Measurements from ENCODE around the gene XCL1.

XCL1 gene

DNA sequence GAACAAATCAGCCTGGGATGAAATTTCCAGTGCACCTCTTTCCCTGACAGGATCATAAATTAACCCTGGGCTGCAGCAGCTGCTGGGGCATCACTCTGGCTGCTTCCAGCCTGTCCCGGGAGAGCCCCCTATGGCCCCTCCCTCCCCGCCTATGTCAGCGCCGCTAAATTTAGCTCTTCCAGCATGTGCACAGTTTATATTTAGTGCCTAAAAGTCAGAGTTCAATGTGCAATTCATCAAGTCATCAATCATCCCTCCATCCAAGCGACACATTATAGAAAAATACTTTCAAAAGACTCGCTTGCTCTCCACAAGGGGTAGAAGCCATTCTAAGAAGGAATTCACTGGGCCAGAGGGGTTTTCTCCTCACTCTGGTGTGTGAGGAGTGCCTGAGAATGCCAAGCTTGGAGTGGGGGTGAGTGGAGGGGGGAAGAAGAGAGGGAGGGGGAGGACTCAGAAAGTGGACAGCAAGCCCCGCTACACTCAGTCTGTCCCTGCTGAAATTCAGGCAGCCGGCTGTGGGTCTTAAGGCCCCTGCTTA lies 37.4 kb downstream of the XCL1 start:
- Mint-ChIP-seq H3K27me3 (peaks cover 9% of the 10 kb centered on the region), H3K4me1 (no peaks in the 10 kb centered on the region), H3K4me3 (no peak overlapping the region), H3K9me3 (no peaks in the 10 kb centered on the region), H3K27ac (ENCODE audit: low read depth) (no peak overlapping the region), H3K36me3 (ENCODE audit: insufficient read depth) (no peaks in the 10 kb centered on the region)
- ATAC-seq (replicated peaks; ENCODE audit: extremely low read depth, poor library complexity, severe bottlenecking): no peak
- DNase-seq (ENCODE audit: low spot score in 2 of 2): no peak

- H3K27ac Mint-ChIP-seq (ENCODE audit: low read depth): no peak overlapping the region
- no peaks in the 10 kb centered on the region for H3K36me3 Mint-ChIP-seq (ENCODE audit: insufficient read depth)
- no peak for ATAC-seq (replicated peaks; ENCODE audit: extremely low read depth, poor library complexity, severe bottlenecking)
- H3K4me1 Mint-ChIP-seq: no peaks in the 10 kb centered on the region
- H3K4me3 Mint-ChIP-seq: no peak overlapping the region
- H3K9me3 Mint-ChIP-seq: no peaks in the 10 kb centered on the region
- no peak for DNase-seq (ENCODE audit: low spot score in 2 of 2)
- H3K27me3 Mint-ChIP-seq: peaks cover 4% of the 10 kb centered on the region
Measured at GRCh38 chr1:168614235-168614634, 37.8 kb downstream of the XCL1 start.

- DNase-seq (ENCODE audit: low spot score in 2 of 2) (no peak), ATAC-seq (replicated peaks; ENCODE audit: extremely low read depth, poor library complexity, severe bottlenecking) (no peak)
- no peaks in the 10 kb centered on the region for H3K9me3 Mint-ChIP-seq
- no peaks in the 10 kb centered on the region for H3K4me1 Mint-ChIP-seq
- H3K27me3 Mint-ChIP-seq: no peaks in the 10 kb centered on the region
- no peak overlapping the region for H3K27ac Mint-ChIP-seq (ENCODE audit: low read depth)
- H3K36me3 Mint-ChIP-seq (ENCODE audit: insufficient read depth): no peaks in the 10 kb centered on the region
- no peak overlapping the region for H3K4me3 Mint-ChIP-seq
Measured at GRCh38 chr1:168615965-168616364, 39.6 kb downstream of the XCL1 start.

DNA sequence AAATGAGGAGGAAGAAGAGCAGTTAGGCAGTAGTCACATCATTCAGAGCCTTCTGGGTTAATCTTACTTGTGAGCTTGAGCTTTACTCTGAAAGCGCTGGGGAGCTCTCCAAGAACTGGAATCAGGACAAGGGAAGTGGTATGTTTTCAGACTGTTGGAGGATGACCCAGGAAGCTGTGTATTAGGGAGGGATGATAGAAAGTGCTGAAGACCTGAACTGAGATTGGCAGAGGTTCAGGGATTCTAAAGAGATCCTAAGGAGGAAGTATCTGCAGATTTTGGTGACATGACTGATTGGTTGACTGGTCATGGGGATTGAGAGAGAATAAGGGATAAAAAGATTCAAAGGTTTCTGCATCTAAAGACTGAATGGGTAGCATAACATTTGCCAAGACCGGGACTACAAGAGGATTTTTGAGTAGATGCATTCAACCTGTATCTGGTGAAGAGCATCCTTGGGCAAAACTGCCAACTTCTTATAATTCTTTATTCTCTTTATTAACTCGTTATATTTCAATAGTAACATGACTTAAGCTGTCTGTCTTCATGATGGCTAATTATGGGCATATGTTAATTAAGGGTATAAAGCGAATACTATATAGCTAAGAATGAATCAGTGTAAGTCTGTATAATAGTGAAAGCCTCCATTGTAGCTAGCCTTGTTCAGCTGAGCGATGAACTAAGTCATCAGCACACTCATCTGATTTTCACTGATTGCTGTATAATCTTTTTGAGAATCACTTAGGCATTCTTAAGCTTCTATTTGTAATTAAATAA lies 41.8 kb downstream of the XCL1 start:
- ATAC-seq (replicated peaks; ENCODE audit: extremely low read depth, poor library complexity, severe bottlenecking): no peak
- no peaks in the 10 kb centered on the region for H3K4me1 Mint-ChIP-seq
- no peak for DNase-seq (ENCODE audit: low spot score in 2 of 2)
- no peak overlapping the region for H3K4me3 Mint-ChIP-seq
- no peaks in the 10 kb centered on the region for H3K9me3 Mint-ChIP-seq
- no peaks in the 10 kb centered on the region for H3K36me3 Mint-ChIP-seq (ENCODE audit: insufficient read depth)
- H3K27me3 Mint-ChIP-seq: no peaks in the 10 kb centered on the region
- H3K27ac Mint-ChIP-seq (ENCODE audit: low read depth): no peak overlapping the region

GRCh38 chr1:168618886-168619285 lies 42.5 kb downstream of the XCL1 start:
- no peak overlapping the region for H3K27ac Mint-ChIP-seq (ENCODE audit: low read depth)
- no peaks in the 10 kb centered on the region for H3K27me3 Mint-ChIP-seq
- ATAC-seq (replicated peaks; ENCODE audit: extremely low read depth, poor library complexity, severe bottlenecking) (no peak), DNase-seq (ENCODE audit: low spot score in 2 of 2) (no peak)
- H3K9me3 Mint-ChIP-seq: no peaks in the 10 kb centered on the region
- H3K4me3 Mint-ChIP-seq: no peak overlapping the region
- no peaks in the 10 kb centered on the region for H3K36me3 Mint-ChIP-seq (ENCODE audit: insufficient read depth)
- no peaks in the 10 kb centered on the region for H3K4me1 Mint-ChIP-seq

DNA sequence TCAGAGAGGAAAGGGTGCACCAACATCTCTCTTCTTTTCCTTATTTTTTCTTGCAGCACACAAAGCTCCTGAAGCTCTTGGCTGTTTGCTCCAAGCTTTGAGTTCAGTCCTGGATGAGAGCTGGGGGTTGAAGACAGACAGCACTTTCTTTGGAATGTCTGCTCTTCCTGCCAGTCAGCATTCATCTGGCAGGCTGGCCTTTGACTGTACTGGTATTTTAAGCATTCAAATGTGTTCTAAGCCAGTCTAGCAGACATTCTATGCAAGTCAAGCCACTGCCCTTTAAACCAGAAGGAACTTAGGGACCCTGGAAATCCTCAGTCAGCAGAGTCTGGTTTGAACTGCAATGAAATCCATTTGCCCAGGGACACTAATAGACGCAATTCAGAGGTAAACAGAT lies 45.0 kb downstream of the XCL1 start:
- H3K27ac Mint-ChIP-seq (ENCODE audit: low read depth): no peak overlapping the region
- H3K27me3 Mint-ChIP-seq: peaks cover 10% of the 10 kb centered on the region
- ATAC-seq (replicated peaks; ENCODE audit: extremely low read depth, poor library complexity, severe bottlenecking) (no peak), DNase-seq (ENCODE audit: low spot score in 2 of 2) (no peak)
- no peaks in the 10 kb centered on the region for H3K9me3 Mint-ChIP-seq
- H3K36me3 Mint-ChIP-seq (ENCODE audit: insufficient read depth): no peaks in the 10 kb centered on the region
- H3K4me1 Mint-ChIP-seq: no peaks in the 10 kb centered on the region
- H3K4me3 Mint-ChIP-seq: no peak overlapping the region

GRCh38 chr1:168623003-168623828 lies 46.8 kb downstream of the XCL1 start:
- H3K27me3 Mint-ChIP-seq: peaks cover 10% of the 10 kb centered on the region
- H3K36me3 Mint-ChIP-seq (ENCODE audit: insufficient read depth): no peaks in the 10 kb centered on the region
- no peaks in the 10 kb centered on the region for H3K9me3 Mint-ChIP-seq
- DNase-seq (ENCODE audit: low spot score in 2 of 2) (no peak), ATAC-seq (replicated peaks; ENCODE audit: extremely low read depth, poor library complexity, severe bottlenecking) (no peak)
- H3K4me3 Mint-ChIP-seq: no peak overlapping the region
- no peaks in the 10 kb centered on the region for H3K4me1 Mint-ChIP-seq
- H3K27ac Mint-ChIP-seq (ENCODE audit: low read depth): no peak overlapping the region

DNA sequence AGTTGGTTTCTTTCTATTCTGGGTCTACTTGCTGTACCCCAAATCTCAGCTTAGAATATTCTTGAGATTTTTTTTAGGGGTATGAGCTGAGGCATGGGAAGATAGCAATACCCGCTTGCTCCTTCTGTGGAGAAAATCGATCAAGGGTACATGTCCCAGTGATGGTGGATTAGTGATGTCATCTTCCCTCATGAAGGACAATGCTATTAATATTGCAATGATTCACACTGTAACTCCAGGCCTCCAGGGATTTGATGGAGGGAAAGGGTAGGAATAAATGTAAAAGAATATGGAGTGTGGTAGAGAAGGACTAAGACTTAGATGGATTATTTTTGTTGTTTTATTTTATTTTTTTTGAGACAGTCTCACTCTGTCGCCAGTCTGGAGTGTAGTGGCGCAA lies 47.4 kb downstream of the XCL1 start:
- Mint-ChIP-seq H3K27ac (ENCODE audit: low read depth) (no peak overlapping the region), H3K4me3 (no peak overlapping the region), H3K27me3 (peaks cover 10% of the 10 kb centered on the region), H3K4me1 (no peaks in the 10 kb centered on the region), H3K9me3 (no peaks in the 10 kb centered on the region), H3K36me3 (ENCODE audit: insufficient read depth) (no peaks in the 10 kb centered on the region)
- ATAC-seq (replicated peaks; ENCODE audit: extremely low read depth, poor library complexity, severe bottlenecking) (no peak), DNase-seq (ENCODE audit: low spot score in 2 of 2) (no peak)

DNA sequence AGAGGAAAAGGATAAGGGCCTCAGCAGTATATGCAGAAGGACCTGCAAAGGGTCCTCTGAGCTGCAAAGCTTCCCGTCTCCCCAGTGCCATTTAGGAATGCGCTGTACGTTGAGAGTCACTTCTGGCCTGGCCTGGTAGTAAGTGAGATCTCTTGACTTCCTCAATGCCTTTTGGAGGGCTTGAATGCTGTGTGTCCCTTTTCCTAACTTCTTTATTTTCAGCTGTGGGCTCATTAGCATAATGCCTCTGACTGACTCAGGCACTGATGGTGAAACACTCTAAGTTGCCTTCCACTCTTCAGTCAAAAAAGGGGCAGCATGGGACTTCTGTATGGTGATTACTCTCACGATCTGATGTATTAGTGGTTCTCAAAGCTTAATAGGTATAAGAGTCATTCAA lies 49.9 kb downstream of the XCL1 start:
- Mint-ChIP-seq H3K4me1 (no peaks in the 10 kb centered on the region), H3K27me3 (peaks cover 18% of the 10 kb centered on the region), H3K27ac (ENCODE audit: low read depth) (no peak overlapping the region), H3K36me3 (ENCODE audit: insufficient read depth) (no peaks in the 10 kb centered on the region), H3K9me3 (no peaks in the 10 kb centered on the region), H3K4me3 (no peak overlapping the region)
- ATAC-seq (replicated peaks; ENCODE audit: extremely low read depth, poor library complexity, severe bottlenecking) (no peak), DNase-seq (ENCODE audit: low spot score in 2 of 2) (no peak)

DNA sequence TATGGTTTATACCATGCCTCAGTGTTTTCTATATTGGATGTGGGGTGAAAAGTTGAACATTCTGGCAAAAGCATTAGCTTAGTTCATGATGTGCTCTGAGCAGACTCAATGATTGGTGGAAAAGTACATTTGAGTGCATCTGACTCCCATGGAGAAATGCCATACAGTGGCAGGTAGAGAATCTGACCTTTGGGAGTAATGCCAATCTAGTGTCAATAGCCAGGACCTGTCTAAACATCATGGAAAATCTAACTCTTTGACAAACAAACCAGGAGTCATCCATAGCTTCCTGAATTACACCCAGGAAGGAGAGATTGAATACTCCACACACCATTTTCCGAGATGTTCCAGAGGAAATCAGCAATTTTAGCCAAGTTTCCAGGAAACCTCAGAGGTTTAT lies 51.0 kb downstream of the XCL1 start:
- DNase-seq (ENCODE audit: low spot score in 2 of 2): no peak

DNA sequence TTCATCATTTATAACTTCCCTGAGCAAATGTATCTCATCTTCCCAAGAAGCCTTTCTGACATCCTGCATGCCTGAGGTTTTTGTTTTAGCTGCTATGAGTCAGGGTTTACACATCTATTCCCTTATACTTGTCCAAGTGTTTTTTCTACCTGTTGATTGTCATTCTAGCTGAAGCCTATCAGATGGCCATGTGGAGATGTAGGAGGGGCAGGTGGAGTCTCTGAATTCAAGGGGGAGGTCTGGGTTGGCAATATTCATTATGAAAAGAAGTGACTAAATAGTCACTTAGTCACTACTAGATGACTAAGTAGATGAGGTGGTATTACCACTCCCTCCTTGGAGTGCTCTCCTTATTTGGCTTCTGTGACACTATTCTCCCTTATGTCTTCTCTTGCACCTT lies 52.4 kb downstream of the XCL1 start:
- ATAC-seq (replicated peaks; ENCODE audit: extremely low read depth, poor library complexity, severe bottlenecking) (no peak), DNase-seq (ENCODE audit: low spot score in 2 of 2) (no peak)
- no peaks in the 10 kb centered on the region for H3K9me3 Mint-ChIP-seq
- no peak overlapping the region for H3K27ac Mint-ChIP-seq (ENCODE audit: low read depth)
- no peaks in the 10 kb centered on the region for H3K4me1 Mint-ChIP-seq
- no peaks in the 10 kb centered on the region for H3K36me3 Mint-ChIP-seq (ENCODE audit: insufficient read depth)
- peaks cover 18% of the 10 kb centered on the region for H3K27me3 Mint-ChIP-seq
- H3K4me3 Mint-ChIP-seq: no peak overlapping the region

More for the DNA sequence above, 51.0 kb downstream of the XCL1 start:
- no peak overlapping the region for H3K27ac Mint-ChIP-seq (ENCODE audit: low read depth)
- H3K27me3 Mint-ChIP-seq: peaks cover 18% of the 10 kb centered on the region
- no peaks in the 10 kb centered on the region for H3K36me3 Mint-ChIP-seq (ENCODE audit: insufficient read depth)
- no peaks in the 10 kb centered on the region for H3K4me1 Mint-ChIP-seq
- no peaks in the 10 kb centered on the region for H3K9me3 Mint-ChIP-seq
- H3K4me3 Mint-ChIP-seq: no peak overlapping the region
- no peak for ATAC-seq (replicated peaks; ENCODE audit: extremely low read depth, poor library complexity, severe bottlenecking)

DNA sequence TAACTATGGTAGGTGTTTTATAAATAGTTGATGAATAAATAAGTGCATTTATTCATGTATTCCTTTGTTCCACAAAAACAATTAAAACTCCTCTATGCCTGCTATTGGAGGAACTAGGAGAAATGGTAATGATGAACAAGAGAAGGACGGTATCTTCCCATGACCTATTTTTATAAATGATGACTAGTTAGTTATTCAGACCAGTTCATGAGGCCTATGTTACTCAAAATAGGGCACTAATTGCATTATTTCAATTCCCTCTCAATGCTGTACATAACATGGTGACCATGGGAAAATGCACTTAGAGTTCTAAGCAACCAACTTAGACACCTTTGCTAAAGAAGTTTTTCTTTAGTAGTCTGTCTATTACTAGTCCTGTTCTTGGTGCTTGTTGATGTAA lies 53.1 kb downstream of the XCL1 start:
- Mint-ChIP-seq H3K36me3 (ENCODE audit: insufficient read depth) (no peaks in the 10 kb centered on the region), H3K4me1 (no peaks in the 10 kb centered on the region), H3K27ac (ENCODE audit: low read depth) (no peak overlapping the region), H3K4me3 (no peak overlapping the region), H3K27me3 (peaks cover 18% of the 10 kb centered on the region), H3K9me3 (no peaks in the 10 kb centered on the region)
- ATAC-seq (replicated peaks; ENCODE audit: extremely low read depth, poor library complexity, severe bottlenecking) (no peak), DNase-seq (ENCODE audit: low spot score in 2 of 2) (no peak)
